Stimulated activated CD8-positive, alpha-beta memory T cell treated with anti-CD3 and anti-CD28 coated beads, Interleukin-12 subunit alpha, Interleukin-12 subunit beta, amount 100 ng/mL, for 1 hour (primary cell): ENCODE measurements around the gene IQCB1.
"Not testable (repeated sequence)": the region's sequence is repeated elsewhere in the genome, so short reads cannot be mapped to it uniquely, and the experiment has no call there.

Experiments
- DNase-seq: peaks from one replicate; pipeline ENCODE4 v3.0.0-alpha.2; 2020; ENCODE audit warnings: low read depth

IQCB1 gene

GRCh38 chr3:121834671-121835464 lies at the start of gene IQCB1, which contains the start of gene EAF2:
Gene IQCB1, minus strand, starts transcription at chr3:121835060. Its CDS starts 6,100 bp downstream, at chr3:121828960.
Gene EAF2, plus strand, starts transcription at chr3:121835209. Its CDS starts 77 bp downstream, at chr3:121835286.
- DNase-seq = peak; percentile 92

- DNase-seq = no peak
Observed at GRCh38 chr3:121883507-121883906, 48.6 kb upstream of the IQCB1 start.

GRCh38 chr3:121878411-121878810 lies 43.6 kb upstream of the IQCB1 start:
- DNase-seq = no peak

GRCh38 chr3:121871430-121871829 lies 36.6 kb upstream of the IQCB1 start:
- no peak for DNase-seq

GRCh38 chr3:121870717-121871116 lies 35.9 kb upstream of the IQCB1 start:
- DNase-seq = no peak

- no peak for DNase-seq
Observed at GRCh38 chr3:121869736-121870135, 34.9 kb upstream of the IQCB1 start.

GRCh38 chr3:121863801-121864200 lies 28.9 kb upstream of the IQCB1 start:
- DNase-seq = no peak

- DNase-seq = not testable (repeated sequence)
Observed at GRCh38 chr3:121863247-121863646, 28.4 kb upstream of the IQCB1 start.

- not testable (repeated sequence) for DNase-seq
Observed at GRCh38 chr3:121857778-121858177, 22.9 kb upstream of the IQCB1 start.

GRCh38 chr3:121855555-121855954 lies 20.7 kb upstream of the IQCB1 start:
- no peak for DNase-seq

- DNase-seq = no peak
Observed at GRCh38 chr3:121852256-121852655, 17.4 kb upstream of the IQCB1 start.

GRCh38 chr3:121844892-121845291 lies 10.0 kb upstream of the IQCB1 start:
- DNase-seq = no peak

- no peak for DNase-seq
Observed at GRCh38 chr3:121839962-121840361, 5.1 kb upstream of the IQCB1 start.

GRCh38 chr3:121836481-121836880 lies 1.6 kb upstream of the IQCB1 start:
- no peak for DNase-seq

GRCh38 chr3:121836064-121836463 lies 1.2 kb upstream of the IQCB1 start:
- no peak for DNase-seq

- no peak for DNase-seq
Observed at GRCh38 chr3:121835465-121835801, 573 bp upstream of the IQCB1 start.

GRCh38 chr3:121834157-121834670 lies 646 bp downstream of the IQCB1 start:
- DNase-seq = no peak

- no peak for DNase-seq
Observed at GRCh38 chr3:121822973-121823372, 11.9 kb downstream of the IQCB1 start.

GRCh38 chr3:121821421-121822199 lies 13.2 kb downstream of the IQCB1 start:
- no peak for DNase-seq

GRCh38 chr3:121819236-121819635 lies 15.6 kb downstream of the IQCB1 start:
- DNase-seq = no peak

- no peak for DNase-seq
Observed at GRCh38 chr3:121818578-121818977, 16.3 kb downstream of the IQCB1 start.

- no peak for DNase-seq
Observed at GRCh38 chr3:121817753-121818152, 17.1 kb downstream of the IQCB1 start.

- DNase-seq = no peak
Observed at GRCh38 chr3:121809249-121809648, 25.6 kb downstream of the IQCB1 start.
